ENCODE measurements around the gene FURIN.
"Not testable (repeated sequence)": the region's sequence is repeated elsewhere in the genome, so short reads cannot be mapped to it uniquely, and the experiment has no call there.

The FURIN gene
- total RNA-seq = 37.4 to 307 (median 103) reads per million in 3 experiments

DNA sequence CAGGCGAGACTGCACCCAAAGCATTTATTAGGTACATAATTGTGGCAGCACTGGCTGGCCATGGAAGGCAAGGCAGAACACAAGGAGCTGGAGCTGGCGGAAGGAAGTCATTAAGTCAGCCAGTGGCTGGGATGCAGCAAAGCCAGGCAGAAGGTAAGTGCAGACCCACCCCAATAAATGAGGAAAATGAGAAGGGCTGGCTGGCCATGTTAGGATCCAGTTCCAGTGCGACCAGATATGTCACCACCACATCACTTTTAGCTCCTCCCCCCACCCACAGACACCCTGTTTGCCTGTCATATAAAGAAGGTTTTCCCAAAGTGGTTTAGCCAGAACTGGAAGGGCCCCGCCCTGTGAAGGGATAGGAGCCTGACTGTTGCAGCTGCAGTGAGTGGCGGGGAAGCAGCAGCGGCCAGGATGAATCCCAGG lies at the start of gene FURIN:
Gene FURIN, plus strand, starts transcription at position 328 of the 429 bp plus-strand sequence. CDS start 7,153 bp downstream, outside the sequence.
- no peak for DNase-seq

DNA sequence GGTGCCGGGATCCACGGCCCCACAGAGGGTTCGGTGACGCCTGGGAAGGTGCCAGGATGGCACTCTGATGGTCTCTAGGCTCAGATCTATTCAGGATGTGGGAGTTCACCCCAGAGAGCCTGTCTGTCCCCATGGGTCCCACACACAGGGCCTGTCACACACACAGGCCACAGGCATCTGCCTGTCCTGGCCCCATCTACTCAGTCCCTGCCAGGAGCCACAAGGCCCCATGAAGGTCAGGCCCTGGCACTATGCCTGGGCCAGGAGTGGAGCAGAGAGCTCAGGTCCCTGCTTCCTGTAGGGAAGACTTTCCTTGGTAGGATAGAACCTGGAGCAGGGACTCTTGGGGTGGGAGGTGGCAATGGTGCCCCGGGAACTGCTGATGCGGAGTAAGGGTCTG lies 49.0 kb upstream of the FURIN start:
- no peak for DNase-seq

DNA sequence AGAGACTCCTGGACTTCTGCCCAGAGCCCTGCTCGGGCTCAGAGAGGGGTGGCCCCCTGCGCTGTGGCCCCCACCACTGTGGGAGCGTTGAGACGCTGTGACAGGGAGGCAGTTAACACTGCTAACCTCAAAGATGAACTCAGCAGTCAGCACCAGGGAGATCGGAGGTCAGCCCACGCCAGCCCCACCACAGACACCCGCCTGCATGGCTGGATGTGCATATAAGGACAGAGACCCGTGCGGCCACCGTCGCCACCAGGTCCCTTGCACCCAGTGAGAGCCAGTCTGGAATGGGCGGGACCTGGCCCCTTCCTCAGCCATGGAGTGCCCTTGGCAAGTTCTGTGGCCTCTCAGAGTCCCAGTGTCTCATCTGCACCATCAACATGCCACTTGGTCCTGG lies 48.5 kb upstream of the FURIN start:
- DNase-seq = no peak

DNA sequence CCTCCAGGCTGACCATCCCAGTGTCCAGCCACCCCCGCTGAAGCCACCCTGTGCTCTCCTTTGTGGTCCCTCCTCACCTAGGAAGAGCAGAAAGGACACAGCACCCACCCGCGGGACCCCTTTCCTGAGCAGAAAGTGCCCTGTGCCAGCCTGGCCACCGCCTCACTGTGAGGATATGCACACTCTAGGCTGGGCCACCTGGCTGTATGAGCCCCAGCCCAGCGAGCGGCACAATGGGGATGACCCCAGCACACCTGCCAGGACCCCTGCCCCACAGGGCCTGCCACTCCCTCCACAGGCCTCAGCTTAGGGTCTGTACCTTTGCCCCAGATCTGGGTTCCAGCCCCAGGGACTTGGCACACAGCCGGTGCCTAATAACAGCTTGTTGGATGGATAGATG lies 47.9 kb upstream of the FURIN start:
- no peak for DNase-seq

DNA sequence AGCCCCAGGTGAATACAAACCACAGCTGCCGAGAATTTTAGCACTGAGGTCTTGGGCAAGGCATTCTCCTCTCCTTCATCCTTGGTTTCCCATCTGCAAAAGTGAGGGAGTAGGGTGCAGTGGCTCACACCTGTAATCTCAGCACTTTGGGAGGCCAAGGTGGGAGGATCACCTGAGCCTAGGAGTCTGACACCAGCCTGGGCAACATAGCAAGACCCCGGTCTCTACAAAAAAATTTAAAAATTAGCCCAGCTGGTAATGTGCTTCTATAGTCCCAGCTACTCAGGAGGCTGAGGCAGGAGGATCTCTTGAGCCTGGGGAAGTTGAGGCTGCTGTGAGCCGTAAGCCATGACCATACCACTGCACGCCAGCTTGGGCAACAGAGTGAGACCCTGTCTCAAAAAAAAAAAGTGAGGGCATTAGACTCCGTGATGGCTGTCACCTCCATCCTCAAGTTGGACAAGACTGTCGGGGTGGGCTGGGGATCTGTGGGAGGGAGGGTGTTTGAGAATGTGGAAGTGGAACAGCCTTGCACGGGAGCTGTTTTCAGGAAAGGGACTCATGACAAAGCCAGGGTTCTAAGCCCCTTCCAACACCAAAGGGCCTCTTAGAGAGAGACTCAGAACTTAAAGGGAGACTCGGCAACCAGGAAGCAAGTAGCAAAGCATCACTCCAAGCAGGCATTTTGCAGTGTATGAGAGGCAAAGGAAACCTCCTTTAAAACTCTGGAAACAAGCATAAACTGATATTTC lies 46.0 kb upstream of the FURIN start:
- no peak for DNase-seq

DNA sequence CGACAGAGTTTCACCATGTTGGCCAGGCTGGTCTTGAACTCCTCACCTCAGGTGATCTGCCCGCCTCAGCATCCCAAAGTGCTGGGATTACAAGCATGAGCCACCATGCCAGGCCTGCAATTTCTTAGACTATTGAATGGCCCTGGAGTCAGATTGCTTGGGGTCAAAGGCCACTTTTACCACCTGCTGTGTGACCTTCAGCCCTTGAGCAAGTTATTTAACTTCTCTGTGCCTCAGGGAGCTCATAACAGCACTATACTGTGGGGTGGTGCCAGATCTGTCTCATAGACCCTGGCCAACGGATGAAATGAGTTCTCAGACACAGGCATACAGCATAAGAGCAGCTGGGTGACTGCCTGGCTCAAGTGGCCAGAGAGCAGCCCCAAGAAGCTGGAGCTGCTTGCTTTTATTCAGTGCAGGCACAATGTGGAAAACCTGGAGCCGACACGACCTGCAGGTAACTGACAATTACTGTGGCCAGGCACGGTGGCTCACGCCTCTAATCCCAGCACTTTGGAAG lies 44.9 kb upstream of the FURIN start:
- no peak for DNase-seq

DNA sequence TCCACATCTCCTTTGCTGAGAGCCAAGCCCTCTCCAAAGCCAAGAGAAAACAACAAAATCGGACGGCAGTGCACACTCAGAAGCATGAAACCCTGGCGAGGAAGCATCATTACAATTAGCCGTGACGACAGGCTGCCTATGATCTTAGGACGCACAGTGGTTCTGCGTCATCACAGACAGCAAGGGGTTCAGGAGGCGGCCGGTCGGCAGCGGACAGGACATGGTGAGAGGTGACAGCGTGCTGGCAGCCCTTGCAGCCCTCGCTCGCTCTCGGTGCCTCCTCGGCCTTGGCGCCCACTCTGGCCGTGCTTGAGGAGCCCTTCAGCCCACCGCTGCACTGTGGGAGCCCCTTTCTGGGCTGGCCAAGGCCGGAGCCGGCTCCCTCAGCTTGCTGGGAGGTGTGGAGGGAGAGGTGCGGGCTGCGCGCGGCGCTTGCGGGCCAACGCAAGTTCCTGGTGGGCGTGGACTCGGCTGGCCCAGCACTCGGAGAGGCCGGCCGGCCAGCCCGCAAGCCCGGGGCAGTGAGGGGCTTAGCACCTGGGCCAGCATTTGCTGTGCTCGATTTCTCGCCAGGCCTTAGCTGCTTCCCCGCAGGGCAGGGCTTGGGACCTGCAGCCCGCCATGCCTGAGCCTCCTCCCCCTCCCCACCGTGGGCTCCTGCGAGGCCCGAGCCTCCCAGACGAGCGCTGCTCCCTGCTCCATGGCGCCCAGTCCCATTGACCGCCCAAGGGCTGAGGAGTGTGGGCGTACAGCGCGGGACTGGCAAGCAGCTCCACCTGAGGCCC lies 43.1 kb upstream of the FURIN start:
- not testable (repeated sequence) for DNase-seq

DNA sequence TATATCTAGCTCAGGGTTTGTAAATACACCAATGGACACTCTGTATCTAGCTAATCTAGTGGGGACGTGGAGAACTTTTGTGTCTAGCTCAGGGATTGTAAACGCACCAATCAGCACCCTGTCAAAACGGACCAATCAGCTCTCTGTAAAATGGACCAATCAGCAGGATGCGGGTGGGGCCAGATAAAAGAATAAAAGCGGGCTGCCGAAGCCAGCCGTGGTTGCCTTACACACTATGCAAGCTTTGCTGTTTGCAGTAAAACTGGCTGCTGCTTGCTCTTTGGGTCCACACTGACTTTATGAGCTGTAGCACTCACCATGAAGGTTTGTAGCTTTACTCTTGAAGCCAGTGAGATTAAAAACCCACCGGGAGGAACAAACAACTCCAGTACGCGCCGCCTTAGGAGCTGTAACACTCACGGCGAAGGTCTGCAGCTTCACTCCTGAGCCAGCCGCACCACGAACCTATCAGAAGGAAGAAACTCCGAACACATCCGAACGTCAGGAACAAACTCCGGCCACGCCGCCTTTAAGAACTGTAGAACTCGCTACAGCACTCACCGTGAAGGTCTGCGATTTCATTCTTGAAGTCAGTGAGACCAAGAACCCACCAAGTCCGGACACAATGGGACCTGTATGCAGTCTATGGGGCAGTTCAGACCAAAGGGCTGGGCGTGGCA lies 42.0 kb upstream of the FURIN start:
- not testable (repeated sequence) for DNase-seq

DNA sequence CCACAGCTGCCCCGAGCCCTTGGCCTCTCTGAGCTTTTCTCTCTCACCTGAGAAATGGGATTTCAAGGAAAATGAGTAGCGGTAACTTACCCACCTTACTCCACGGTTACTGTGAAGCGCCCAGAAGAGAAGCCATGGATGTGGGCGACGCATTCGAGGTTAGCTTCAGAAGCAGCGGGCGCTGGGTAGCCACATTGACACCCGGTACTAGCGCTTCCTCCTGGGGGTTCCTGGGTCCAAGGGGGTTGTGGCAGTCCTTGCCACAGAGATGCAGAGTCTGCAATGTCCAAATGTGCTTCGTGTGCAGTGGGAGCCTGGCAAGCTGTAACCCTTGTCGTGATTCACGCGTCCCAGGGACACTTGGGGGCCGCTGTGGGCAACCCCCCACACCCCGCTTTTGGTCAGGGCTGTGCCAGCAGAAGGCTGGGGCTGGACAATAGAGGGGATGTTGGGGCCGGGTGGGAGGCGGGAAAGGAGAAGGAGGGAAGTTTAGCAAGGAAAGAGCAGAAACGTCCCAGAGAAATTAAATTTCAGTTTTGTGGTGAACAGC lies 41.4 kb upstream of the FURIN start:
- no peak for DNase-seq

DNA sequence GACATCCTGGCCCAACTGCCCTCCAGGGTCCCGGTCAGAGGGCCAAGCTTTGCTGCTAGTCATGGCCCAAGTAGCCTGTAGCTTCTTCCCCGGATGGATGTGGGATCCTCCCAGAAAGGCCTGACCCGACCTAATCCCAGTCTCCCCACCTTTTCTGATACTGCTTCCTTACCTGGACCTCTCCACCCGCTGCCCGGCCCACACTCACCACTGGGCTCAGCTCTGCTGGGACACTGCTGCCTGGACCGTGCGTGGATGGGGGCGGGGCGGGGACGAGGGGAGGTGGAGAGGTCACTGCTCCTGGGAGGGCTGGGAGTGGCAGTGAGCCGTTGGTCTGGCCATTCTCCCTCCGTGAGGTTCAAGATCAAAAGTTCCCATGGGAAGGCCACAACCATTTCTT lies 40.3 kb upstream of the FURIN start:
- no peak for DNase-seq

DNA sequence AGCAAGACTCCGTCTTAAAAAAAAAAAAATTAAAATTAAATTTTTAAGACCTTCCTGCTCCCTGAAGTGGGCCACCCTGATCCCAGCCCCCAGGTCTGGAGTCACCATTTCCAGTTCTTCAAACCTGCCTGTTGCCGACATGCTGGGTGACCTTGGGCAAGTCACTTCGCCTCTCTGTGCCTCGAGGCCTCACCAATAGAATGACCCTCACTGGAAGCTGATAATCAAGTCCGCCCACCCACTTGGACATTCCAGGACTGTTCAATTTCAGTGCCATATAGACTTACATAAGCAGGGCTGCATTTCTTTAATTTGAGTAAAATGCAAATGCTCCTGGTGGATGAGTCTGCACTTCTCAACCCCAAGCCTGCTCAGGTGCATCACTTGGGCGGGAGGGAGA lies 39.3 kb upstream of the FURIN start:
- DNase-seq = no peak

DNA sequence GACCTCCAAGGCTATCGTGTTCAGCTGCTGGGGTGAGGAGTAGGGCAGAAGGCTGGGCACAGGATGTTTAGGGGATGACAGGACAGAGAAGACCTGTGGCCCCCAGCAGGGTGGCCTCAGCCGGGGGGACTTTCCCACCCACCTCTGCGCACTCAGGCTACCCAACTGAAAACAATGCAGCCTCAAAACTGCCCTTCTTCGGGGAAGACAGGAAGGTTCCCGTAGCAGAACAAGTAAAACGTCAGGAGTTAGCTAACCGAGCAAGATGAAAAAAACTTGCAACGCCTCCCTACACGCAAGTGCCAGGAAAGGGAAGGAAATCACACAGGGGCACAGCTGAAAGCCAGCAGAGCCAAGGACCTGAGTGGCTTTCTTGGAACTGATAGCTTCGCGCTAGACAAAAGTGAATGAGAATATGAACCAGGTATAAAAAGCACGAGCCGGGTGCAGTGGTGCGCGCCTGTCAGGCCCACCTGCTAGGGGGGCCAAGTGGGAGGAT lies 38.4 kb upstream of the FURIN start:
- DNase-seq = peak; percentile 30

DNA sequence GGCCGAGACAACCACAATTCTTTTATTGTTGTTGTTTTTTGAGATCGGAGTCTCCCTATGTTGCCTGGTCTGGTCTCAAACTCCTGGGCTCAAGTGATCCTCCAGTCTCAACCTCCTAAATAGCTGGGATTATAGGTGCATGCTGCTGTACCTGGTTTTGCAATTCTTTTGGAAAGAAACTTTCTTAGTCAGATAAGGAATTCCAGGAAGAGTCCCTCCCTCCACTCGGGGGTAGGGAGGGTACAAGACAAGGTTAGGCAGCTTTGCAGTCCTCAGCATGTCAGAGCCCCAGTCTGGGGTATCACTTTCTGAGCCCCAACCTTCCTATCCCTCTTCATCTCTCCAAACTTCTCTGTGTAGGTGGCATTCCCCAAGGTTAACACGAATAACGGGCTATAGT lies 33.8 kb upstream of the FURIN start:
- DNase-seq = no peak

DNA sequence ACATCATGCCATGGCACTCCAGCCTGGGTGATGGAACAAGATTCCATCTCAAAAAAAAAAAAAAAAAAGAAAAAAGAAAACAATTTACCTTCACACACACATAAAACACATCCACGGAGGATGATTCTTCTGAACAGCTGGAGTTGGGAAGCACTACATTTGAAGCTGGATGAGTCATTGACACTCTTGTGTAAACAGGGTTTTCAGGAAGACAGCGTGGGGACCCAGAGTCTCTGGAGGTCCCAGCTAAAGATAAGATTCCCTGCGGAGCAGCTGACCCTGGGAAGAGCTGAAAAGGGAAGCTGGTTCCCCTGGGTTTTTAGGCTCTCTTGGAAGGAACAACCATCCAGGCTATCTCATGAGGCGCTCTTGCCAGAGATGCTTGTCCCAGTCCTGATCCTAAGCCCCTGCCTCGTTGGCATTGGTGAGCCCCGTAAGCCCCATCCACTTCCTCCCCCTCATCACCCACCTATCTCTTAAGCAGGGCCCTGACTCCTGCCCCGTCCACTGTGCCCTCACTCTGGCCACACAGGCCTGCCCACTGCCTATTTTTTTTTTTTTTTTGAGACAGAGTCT lies 32.0 kb upstream of the FURIN start:
- no peak for DNase-seq

DNA sequence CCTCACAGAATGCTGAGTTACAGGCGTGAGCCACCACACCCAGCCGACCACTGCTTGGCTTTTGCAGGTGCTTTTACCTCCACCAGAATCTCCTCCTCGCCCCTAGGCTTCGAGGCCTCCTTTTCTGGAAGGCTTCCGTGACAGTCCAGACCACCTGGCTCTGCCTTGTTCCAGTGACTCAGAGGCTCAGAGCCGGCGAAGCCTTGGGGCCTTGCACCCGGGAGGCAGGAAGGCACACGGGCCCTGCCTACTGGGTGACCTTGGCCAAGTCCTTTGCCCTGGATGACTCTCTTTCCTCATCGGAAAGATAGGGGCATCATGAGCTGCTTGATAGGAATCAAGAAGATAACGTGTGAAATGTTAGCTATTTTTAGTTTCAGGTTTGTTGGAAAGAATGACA lies 31.3 kb upstream of the FURIN start:
- DNase-seq = no peak

DNA sequence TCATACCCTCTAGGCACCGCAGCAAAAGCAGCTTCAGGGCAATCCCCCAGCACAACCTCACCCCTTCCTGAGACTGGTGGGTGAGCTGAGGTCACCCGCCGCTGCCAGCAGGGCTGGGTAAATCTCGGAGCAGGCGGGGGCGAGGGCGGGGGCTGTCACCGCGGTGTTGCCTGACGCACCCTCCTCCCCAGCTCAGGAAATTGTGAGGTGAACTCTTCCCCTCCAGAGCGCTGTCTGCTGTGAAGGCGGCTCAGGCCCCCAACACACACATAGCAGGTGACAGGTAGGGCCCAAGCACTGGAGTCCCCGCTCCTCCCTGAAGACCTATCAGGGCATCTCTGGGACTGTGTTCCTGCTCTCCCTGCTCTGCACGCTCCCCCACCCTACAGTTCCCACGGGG lies 30.2 kb upstream of the FURIN start:
- peak; percentile 92 for DNase-seq

DNA sequence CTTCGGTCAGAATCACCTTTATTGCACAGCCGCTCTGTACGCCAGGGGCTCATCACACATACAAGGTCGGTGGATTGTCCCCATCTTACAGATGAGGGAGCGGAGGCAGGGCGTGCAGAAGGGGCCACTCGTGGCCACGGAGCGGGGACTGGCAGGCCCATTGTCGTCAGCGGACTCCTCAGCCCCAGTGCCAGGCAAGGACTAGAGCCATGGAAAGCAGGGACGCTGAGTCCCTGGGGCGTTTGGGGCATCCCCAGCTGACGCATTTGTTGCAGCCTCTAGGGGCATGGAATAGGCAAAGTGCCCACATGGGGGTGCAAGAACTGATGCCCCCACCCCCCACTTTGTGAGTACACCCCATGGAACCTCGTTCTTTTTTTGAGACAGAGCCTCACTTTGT lies 29.8 kb upstream of the FURIN start:
- DNase-seq = peak; percentile 28

DNA sequence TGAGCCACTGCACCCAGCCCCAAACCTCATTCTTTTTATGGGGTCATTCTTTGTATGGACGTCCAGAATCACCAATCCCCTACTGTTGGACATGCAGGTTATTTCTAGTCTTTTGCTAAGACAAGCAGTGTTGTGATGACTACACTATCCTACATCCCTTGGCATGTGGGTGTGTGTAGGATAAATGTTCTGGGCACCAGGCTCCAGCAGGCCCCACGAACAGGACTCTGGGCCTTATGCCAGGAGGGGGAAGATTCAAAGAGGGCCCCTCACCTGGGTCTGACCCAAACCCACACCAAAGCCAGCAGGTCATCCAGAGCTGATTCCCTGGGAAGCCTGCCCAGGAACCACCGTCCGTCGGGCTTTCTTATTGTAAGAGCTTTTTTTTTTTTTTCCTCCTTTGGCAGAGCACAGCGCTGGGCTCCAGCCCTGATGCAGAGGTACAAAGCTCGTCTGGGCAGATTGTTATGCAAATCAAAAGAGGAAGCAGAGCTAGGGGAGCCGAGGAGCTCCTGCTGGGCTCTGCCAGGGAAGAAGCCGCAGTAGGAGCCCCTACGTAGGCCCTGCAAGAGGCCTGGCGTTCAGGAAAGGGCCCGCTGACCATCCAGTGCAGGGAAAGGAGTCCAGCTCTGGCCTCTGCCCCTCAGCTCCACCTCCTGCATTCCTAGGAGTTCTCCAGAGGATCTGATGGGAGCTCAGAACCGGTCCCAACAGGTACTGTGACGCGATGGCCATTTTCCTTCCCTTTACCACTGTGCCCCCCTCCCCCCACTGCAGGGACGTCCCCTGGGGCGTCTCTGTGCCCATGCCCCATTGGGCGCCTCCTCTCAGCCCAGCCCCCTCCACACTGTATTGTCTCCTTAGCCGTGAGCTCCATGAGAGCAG lies 29.0 kb upstream of the FURIN start:
- no peak for DNase-seq

DNA sequence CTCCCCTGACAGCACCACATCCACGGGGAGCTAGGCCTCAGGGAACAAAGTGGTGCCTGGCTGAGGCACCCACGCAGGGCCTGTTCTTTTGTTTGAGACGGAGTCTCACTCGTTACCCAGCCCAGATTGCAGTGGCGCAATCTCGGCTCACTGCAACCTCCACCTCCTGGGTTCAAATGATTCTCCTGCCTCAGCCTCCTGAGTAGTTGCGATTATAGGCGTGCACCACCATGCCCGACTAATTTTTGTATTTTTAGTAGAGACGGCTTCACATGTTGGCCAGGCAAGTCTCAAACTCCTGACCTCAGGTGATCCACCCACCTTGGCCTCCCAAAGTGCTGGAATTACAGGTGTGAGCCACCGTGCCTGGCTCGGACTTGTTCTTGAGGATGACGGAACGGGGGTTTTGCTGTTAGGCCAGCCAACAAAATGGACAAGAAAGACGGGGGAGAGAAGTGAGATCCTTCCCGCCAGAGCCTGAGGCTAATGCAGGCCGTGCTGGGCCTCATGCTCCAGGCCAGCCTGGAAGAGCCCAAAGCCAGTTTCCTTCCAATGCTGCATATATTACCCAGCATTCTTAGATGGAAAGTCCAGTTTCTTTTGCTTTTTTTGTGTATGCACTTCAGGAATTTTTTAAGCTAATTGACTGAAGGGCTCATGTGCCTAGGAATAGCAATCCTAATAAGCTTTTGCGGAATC lies 28.1 kb upstream of the FURIN start:
- DNase-seq = no peak

DNA sequence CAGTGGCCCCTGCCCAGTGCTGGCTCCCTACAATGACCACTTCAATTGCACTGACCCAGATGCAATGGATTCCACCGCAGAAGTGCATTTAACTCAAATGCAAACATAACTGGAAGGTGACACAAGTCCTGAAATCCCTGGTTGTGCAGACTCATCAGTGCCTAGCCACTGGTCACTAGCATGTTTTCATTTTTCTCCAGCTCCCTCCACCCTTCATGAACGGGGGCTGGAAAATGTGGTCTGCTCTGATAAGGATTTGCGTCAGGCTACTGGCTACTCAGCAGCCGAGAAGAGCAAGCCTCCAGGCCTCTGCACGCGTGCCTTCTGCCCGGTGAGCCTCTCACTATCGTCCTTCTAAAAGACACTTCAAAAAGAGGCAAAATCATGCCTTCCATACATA lies 27.4 kb upstream of the FURIN start:
- no peak for DNase-seq

DNA sequence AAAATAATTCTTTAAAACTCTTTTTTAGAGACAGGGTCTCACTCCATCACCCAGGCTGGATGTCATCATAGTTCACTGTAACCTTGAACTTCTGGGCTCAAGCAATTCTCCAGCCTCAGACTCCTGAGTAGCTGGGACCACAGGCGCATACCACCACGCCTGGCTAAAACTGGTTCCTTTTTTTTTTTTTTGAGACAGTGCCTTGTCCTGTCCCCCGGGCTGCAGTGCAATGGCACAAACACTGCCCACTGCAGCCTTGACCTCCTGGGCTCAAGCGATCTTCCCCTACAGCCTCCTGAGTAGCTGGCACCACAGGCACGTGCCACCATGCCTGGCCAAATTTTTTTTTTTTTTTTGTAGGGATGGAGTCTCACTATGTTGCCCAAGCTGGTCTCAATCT lies 23.7 kb upstream of the FURIN start:
- DNase-seq = no peak

Measured in central memory CD4-positive, alpha-beta T cell (primary cell).